Measurements from ENCODE around the gene CREG2.

DNA sequence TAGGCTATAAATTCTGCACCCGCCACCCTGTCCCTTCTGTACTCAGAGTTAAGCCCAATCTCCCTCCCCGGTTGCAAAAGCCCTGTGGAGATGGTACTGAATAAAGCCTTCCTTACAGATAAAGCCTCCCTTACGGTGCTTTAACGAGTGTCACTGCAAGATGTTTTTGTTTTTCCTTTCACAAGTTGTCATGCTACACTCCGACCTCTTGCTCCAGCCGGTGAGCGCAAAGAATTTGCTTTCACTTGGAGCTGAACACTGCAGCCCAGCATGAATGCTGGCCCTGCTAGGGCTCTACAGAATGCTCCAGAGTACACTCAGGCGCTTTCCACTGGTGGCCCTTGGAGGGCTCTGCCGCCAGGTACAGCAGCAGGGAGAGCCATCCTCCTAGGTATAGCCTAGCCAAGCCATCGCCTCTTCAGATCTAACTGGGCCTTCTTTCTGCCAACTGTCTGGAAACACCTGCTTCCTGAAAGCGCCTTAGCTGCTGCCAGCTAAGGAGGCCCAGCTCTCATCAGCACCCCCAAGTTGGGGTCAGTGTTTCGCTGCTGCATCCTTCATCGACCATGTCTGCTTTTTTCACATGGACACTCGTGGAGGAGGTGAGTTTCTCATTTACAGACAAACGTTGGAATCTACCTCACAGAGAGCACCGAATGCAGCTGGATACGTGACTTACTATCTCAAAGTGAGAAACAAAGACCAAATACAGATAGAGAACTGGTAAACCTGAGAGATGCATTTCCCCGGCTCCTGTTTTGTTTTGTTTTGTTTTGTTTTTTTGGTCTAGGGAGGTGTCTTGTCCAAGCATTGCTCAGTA, 13.4 kb upstream of the CREG2 start:
- TF ChIP-seq, protein P1, sequence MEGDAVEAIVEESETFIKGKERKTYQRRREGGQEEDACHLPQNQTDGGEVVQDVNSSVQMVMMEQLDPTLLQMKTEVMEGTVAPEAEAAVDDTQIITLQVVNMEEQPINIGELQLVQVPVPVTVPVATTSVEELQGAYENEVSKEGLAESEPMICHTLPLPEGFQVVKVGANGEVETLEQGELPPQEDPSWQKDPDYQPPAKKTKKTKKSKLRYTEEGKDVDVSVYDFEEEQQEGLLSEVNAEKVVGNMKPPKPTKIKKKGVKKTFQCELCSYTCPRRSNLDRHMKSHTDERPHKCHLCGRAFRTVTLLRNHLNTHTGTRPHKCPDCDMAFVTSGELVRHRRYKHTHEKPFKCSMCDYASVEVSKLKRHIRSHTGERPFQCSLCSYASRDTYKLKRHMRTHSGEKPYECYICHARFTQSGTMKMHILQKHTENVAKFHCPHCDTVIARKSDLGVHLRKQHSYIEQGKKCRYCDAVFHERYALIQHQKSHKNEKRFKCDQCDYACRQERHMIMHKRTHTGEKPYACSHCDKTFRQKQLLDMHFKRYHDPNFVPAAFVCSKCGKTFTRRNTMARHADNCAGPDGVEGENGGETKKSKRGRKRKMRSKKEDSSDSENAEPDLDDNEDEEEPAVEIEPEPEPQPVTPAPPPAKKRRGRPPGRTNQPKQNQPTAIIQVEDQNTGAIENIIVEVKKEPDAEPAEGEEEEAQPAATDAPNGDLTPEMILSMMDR (IDR thresholded peaks at IDR 0.05): no peak
- TF ChIP-seq POLR2A (IDR thresholded peaks at IDR 0.05) (no peak), EP300 (IDR thresholded peaks at IDR 0.05) (no peak)
